Stomach (tissue), 9 donors: Measurements from ENCODE around the gene EHD4. TPM values are rescaled to one million over a fixed set of nuclear protein-coding genes. Genes with fewer than 3 reads are reported as not detected.

Source experiments
- DNase-seq, 2 donors: peaks; one replicate each; pipeline versions ENCODE4 v3.0.0 to v3.0.0-alpha.2; 2013 to 2019
- H3K27ac ChIP-seq, 5 donors: fragments of 200-600 bp in 4 of 5; sonication (generic) in 4 of 5; one replicate each; pipeline ENCODE4 v1.5.1; 2013 to 2019; ENCODE audit warnings: mild to moderate bottlenecking in 1 of 5, moderate library complexity in 1 of 5
- H3K27me3 ChIP-seq, 3 donors: fragments of 200-600 bp; sonication (generic); one replicate each; pipeline ENCODE4 v1.5.1; 2017 to 2019; ENCODE audit warnings: mixed run types in 1 of 3
- H3K36me3 ChIP-seq, 4 donors: fragments of 200-600 bp; sonication (generic); 1 replicate in 3 of 4; 2 replicates in 1 of 4; pipeline ENCODE4 v1.5.1; 2016 to 2019
- H3K4me1 ChIP-seq, 4 donors: fragments of 200-600 bp; sonication (generic); one replicate each; pipeline ENCODE4 v1.5.1; 2016 to 2019
- H3K4me3 ChIP-seq, 4 donors: fragments of 200-600 bp; sonication (generic) in 3 of 4; one replicate each; pipeline ENCODE4 v1.5.1; 2016 to 2019; ENCODE audit warnings: mild to moderate bottlenecking in 1 of 4
- H3K9me3 ChIP-seq, 4 donors: fragments of 200-600 bp; sonication (generic); one replicate each; pipeline ENCODE4 v1.5.1; 2016 to 2019
- CTCF ChIP-seq, 7 experiments: fragments of 450-650 bp in 4 of 7; fragments of 200-600 bp in 3 of 7; sonication (generic) in 3 of 7; IDR thresholded peaks; one replicate each; pipeline ENCODE4 v1.5.1; 2016 to 2019; ENCODE audit warnings: antibody characterized with exemption in 7 of 7, control low read depth in 2 of 7, mild to moderate bottlenecking in 1 of 7
- EP300 ChIP-seq: sonication (generic); formaldehyde crosslinking; IDR thresholded peaks from one replicate; pipeline ENCODE4 v1.6.1; 2017; ENCODE audit warnings: antibody characterized with exemption
- POLR2A ChIP-seq, 4 donors: fragments of 450-650 bp; IDR thresholded peaks; one replicate each; pipeline ENCODE4 v1.6.1; 2016; ENCODE audit warnings: antibody characterized with exemption in 4 of 4, control low read depth in 2 of 4, mild to moderate bottlenecking in 1 of 4, moderate library complexity in 1 of 4
- POLR2AphosphoS5 ChIP-seq, 3 donors: sonication (generic); formaldehyde crosslinking; IDR thresholded peaks; one replicate each; pipeline ENCODE4 v1.6.1; 2016; ENCODE audit warnings: antibody characterized with exemption in 3 of 3
- WGBS, 5 donors: extraction: QIAGEN DNeasy Blood & Tissue Kit in 3 of 5; methylation state at CpG; one replicate each; pipeline versions ENCODE4 v1.1.5 to v1.1.7; 2013 to 2018; 5-methylcytosine and 5-hydroxymethylcytosine counted together
- intact Hi-C: fragments of 100-400 bp; cut with DNase I; formaldehyde crosslinking; loops from one replicate; pipeline ENCODE4 v1.15.1; 2023; ENCODE audit warnings: low total_unique reads
- polyA plus RNA-seq, 3 donors: library from polyadenylated mRNA; stranded (reverse); fragments of 200-250 nt; gene quantifications; one replicate each; pipeline ENCODE4 v1.2.3, GENCODE V29; 2013
- total RNA-seq, 5 donors: library from RNA; depleted of rRNA; stranded (reverse); fragments of >200 nt; gene quantifications; one replicate each; pipeline versions ENCODE4 v1.1.0 to v1.2.3, GENCODE V29; 2014 to 2016
- donor health status: healthy with polysubstance abuse.
- donor health status: Bipolar disorder and iron deficiency.
- donor health status: healthy.

The EHD4 gene
- total and polyA plus RNA-seq, 8 donors = 5.8 to 86.4 (median 16.2) TPM

DNA sequence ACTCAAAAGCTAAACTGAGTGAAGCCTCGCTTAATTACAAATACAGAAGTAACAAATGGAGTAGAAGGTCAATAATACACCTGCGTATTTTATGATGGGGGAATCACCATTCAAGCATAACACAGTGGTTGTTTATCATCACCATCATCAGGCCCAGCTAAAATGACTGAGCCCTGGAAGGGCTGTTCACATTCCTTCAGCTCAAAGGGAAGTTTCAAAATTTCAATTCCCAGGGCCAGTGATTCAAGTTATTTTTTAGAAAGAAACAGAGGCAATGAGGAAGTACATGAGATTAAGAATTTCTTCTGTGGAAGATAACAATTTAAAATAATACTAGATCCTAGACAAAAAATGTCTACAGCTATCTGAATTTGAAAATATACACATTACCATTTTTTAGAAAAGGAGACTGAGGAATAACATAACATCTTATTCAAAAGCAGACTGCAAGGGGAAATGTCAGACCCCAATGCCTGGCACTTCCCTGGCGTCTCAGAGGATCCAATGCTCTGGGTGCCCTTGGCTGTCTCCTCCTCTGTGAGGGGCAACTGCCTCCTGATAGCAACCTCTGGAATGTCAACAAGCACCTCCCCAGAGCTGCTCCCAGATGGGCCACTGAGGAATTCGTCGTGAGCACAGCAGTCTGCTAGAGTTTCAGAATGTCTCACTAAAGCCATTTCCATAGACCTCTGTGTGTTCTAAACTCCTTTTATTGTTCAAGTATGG lies 22.8 kb downstream of the EHD4 start:
- Histone ChIP-seq H3K4me3 (no peak overlapping the region), H3K27ac (peak overlapping the region in 2 of 5 donors; percentile 35 to 61), H3K36me3 (peaks cover 18 to 52% (median 36%) of the 10 kb centered on the region in 4 donors), H3K27me3 (no peaks in the 10 kb centered on the region), H3K4me1 (peaks cover 4 to 50% (median 29%) of the 10 kb centered on the region in 4 donors), H3K9me3 (no peaks in the 10 kb centered on the region)
- intact Hi-C loops = no loop called here
- DNase-seq = no peak
- WGBS, 5 donors = 82 to 89% (median 87%) methylated on average over 5 of the region's 5 CpGs
- TF ChIP-seq POLR2AphosphoS5 (IDR thresholded peaks at IDR 0.05) = no peak
- TF ChIP-seq POLR2A (IDR thresholded peaks at IDR 0.05) = no peak
- TF ChIP-seq EP300 = no peak
- no peak for TF ChIP-seq CTCF (IDR thresholded peaks at IDR 0.05)

DNA sequence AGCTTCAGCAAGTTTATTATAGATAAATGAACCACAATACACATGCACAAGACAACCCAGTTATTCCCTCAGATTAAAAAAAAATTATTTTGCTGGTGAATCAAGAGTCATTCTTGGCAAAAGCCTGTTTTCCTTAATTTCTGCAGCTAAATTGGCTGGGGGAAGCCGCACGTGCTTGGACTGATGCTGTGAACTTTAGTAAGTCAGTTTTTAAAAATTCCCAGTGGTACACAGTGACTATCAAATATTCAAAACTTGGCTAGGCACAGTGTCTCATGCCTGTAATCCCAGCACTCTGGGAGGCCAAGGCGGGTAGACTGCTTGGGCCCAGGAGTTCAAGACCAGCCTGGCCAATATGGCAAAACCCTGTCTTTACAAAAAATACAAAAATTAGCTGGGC lies 23.9 kb downstream of the EHD4 start:
- intact Hi-C loops = no loop called here
- Histone ChIP-seq H3K4me1 (peaks cover 6 to 61% (median 37%) of the 10 kb centered on the region in 4 donors), H3K36me3 (peaks cover 18 to 49% (median 30%) of the 10 kb centered on the region in 4 donors), H3K27ac (no peak overlapping the region), H3K4me3 (no peak overlapping the region), H3K9me3 (no peaks in the 10 kb centered on the region), H3K27me3 (no peaks in the 10 kb centered on the region)
- no peak for TF ChIP-seq POLR2AphosphoS5 (IDR thresholded peaks at IDR 0.05)
- no peak for TF ChIP-seq EP300
- no peak for TF ChIP-seq POLR2A (IDR thresholded peaks at IDR 0.05)
- no peak for TF ChIP-seq CTCF (IDR thresholded peaks at IDR 0.05)
- WGBS, 5 donors = 89 to 94% (median 92%) methylated on average over 3 of the region's 3 CpGs
- no peak for DNase-seq

DNA sequence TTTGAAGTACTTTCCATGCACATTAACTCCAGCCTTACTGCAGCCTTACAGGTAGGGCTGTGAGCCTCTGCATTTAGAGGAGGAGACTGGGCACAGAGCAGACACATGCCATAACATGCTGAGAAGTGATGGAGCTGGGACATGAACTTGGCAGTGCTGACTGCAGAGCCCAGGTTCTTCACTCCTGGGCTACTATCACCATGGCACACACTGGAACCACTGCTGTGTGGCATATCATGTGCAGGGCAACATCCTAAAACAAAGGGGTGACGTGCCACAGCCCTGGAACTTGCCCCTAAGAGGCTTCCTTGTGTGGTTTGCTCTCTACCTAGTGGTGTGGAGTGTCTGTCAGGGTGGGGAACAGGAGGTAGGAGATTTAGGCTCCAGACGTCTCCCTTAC lies 25.4 kb downstream of the EHD4 start:
- no peaks in the 10 kb centered on the region for H3K9me3 ChIP-seq
- 70 to 86% (median 80%) methylated on average over 2 of the region's 2 CpGs for WGBS, 5 donors
- TF ChIP-seq POLR2AphosphoS5 (IDR thresholded peaks at IDR 0.05) = no peak
- no peak for TF ChIP-seq EP300
- TF ChIP-seq POLR2A (IDR thresholded peaks at IDR 0.05) = no peak
- TF ChIP-seq CTCF (IDR thresholded peaks at IDR 0.05) = no peak
- peaks cover 6 to 64% (median 35%) of the 10 kb centered on the region in 4 donors for H3K4me1 ChIP-seq
- H3K27ac ChIP-seq = no peak overlapping the region
- no peaks in the 10 kb centered on the region for H3K27me3 ChIP-seq
- H3K36me3 ChIP-seq = peaks cover 4 to 45% (median 27%) of the 10 kb centered on the region in 4 donors
- DNase-seq = no peak
- intact Hi-C loops = no loop called here
- H3K4me3 ChIP-seq = no peak overlapping the region

DNA sequence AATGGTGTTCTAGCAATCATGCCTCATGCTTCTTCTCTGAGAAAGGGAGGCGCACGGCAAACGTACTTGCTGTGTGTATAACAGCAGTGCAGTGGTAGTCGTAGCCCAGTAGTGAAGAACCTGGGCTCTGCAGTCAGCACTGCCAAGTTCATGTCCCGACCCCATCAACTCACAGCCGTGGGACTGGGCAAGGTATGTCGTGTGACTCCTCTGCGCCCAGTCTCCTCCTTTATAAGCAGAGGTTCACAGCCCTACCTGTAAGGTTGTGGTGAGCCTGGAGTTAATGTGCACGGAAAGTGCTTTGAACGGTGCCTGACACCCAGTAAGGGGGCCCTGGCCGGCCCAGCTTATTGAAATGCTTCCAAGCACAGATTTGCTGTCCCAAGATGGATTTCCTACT lies 26.6 kb downstream of the EHD4 start:
- Histone ChIP-seq H3K9me3 (no peaks in the 10 kb centered on the region), H3K27ac (peak overlapping the region in 2 of 5 donors; percentile 14 to 72), H3K4me3 (no peak overlapping the region), H3K27me3 (no peaks in the 10 kb centered on the region), H3K4me1 (peaks cover 6 to 56% (median 25%) of the 10 kb centered on the region in 4 donors), H3K36me3 (peaks cover 3 to 46% (median 30%) of the 10 kb centered on the region in 4 donors)
- WGBS, 5 donors = 76 to 84% (median 81%) methylated on average over 11 of the region's 11 CpGs
- DNase-seq = no peak
- intact Hi-C loops = no loop called here
- TF ChIP-seq CTCF (IDR thresholded peaks at IDR 0.05) (no peak), EP300 (no peak), POLR2AphosphoS5 (IDR thresholded peaks at IDR 0.05) (no peak), POLR2A (IDR thresholded peaks at IDR 0.05) (no peak)
